Neuronal stem cell (in vitro differentiated cells): ENCODE data around the gene ENDOV.

Experiments
- DNase-seq: peaks from one replicate; pipeline ENCODE4 v3.0.0-alpha.2; 2013; ENCODE audit warnings: low spot score
- H2AFZ ChIP-seq: one replicate; pipeline ENCODE4 v1.6.1; 2013; ENCODE audit warnings: mild to moderate bottlenecking, low read length, inconsistent platforms
- H2AK5ac ChIP-seq: 2 replicates; pipeline ENCODE4 v1.6.1; 2013; ENCODE audit warnings: low read depth, mild to moderate bottlenecking, inconsistent platforms, low read length, moderate library complexity, mixed read lengths
- H2BK120ac ChIP-seq: 2 replicates; pipeline ENCODE4 v1.6.1; 2013; ENCODE audit warnings: low read depth, mild to moderate bottlenecking, inconsistent platforms, low read length, moderate library complexity, mixed read lengths
- H2BK12ac ChIP-seq: one replicate; pipeline ENCODE4 v1.6.1; 2013; ENCODE audit warnings: low read length, inconsistent platforms
- H2BK15ac ChIP-seq: 2 replicates; pipeline ENCODE4 v1.6.1; 2013; ENCODE audit warnings: mild to moderate bottlenecking, low read length, inconsistent platforms, mixed read lengths
- H2BK5ac ChIP-seq: one replicate; pipeline ENCODE4 v1.6.1; 2013; ENCODE audit warnings: inconsistent platforms, mild to moderate bottlenecking, low read length, moderate library complexity
- H3K14ac ChIP-seq: one replicate; pipeline ENCODE4 v1.6.1; 2013; ENCODE audit warnings: low read length, inconsistent platforms
- H3K18ac ChIP-seq: 2 replicates; pipeline ENCODE4 v1.6.1; 2013; ENCODE audit warnings: low read length, inconsistent platforms
- H3K23ac ChIP-seq: 2 replicates; pipeline ENCODE4 v1.6.1; 2013; ENCODE audit warnings: low read depth, mild to moderate bottlenecking, mixed read lengths, low read length, inconsistent platforms; ENCODE audit not compliant: poor library complexity
- H3K27ac ChIP-seq: replicated peaks from 3 replicates; pipeline ENCODE4 v1.5.1; 2013; ENCODE audit warnings: low read length, inconsistent platforms
- H3K27me3 ChIP-seq, 3 experiments: 2 replicates each; pipeline ENCODE4 v1.6.1; 2013; ENCODE audit warnings: low read length in 3 of 3, mild to moderate bottlenecking in 2 of 3, inconsistent platforms in 1 of 3, low read depth in 1 of 3, mixed read lengths in 1 of 3, moderate library complexity in 1 of 3; ENCODE audit not compliant: control insufficient read depth in 3 of 3, insufficient read depth in 3 of 3
- H3K36me3 ChIP-seq, 2 donors: replicated peaks in 1 of 2; 2 replicates each; pipeline ENCODE4 v1.6.1; 2013; ENCODE audit warnings: low read length in 2 of 2; ENCODE audit not compliant: control insufficient read depth in 2 of 2, insufficient read depth in 2 of 2
- H3K4ac ChIP-seq: 2 replicates; pipeline ENCODE4 v1.6.1; 2013; ENCODE audit warnings: inconsistent platforms, mild to moderate bottlenecking, low read length, moderate library complexity
- H3K4me1 ChIP-seq, 2 donors: 1 replicate in 1 of 2; 2 replicates in 1 of 2; pipeline ENCODE4 v1.6.1; 2013; ENCODE audit warnings: low read length in 2 of 2, low read depth in 1 of 2; ENCODE audit not compliant: control insufficient read depth in 2 of 2, insufficient read depth in 1 of 2
- H3K4me2 ChIP-seq: one replicate; pipeline ENCODE4 v1.6.1; 2013; ENCODE audit warnings: mild to moderate bottlenecking, low read length, inconsistent platforms; ENCODE audit not compliant: insufficient read depth, poor library complexity, severe bottlenecking
- H3K4me3 ChIP-seq, 2 donors: 2 replicates each; pipeline ENCODE4 v1.5.1; 2013; ENCODE audit warnings: low read length in 2 of 2, mild to moderate bottlenecking in 2 of 2, inconsistent platforms in 1 of 2, moderate library complexity in 1 of 2
- H3K79me1 ChIP-seq: one replicate; pipeline ENCODE4 v1.6.1; 2013; ENCODE audit warnings: low read depth, mild to moderate bottlenecking, inconsistent platforms, low read length, moderate library complexity
- H3K9ac ChIP-seq: one replicate; pipeline ENCODE4 v1.6.1; 2013; ENCODE audit warnings: mild to moderate bottlenecking, low read depth, low read length, inconsistent platforms; ENCODE audit not compliant: poor library complexity
- H3K9me3 ChIP-seq, 2 donors: replicated peaks in 1 of 2; 2 replicates each; pipeline versions ENCODE3 to v1.6.1; 2013; ENCODE audit warnings: low read length in 2 of 2, mild to moderate bottlenecking in 2 of 2, inconsistent platforms in 1 of 2, low read depth in 1 of 2, mixed read lengths in 1 of 2, moderate library complexity in 1 of 2; ENCODE audit not compliant: control insufficient read depth in 2 of 2, insufficient read depth in 1 of 2
- H4K8ac ChIP-seq: one replicate; pipeline ENCODE4 v1.6.1; 2013; ENCODE audit warnings: low read depth, mild to moderate bottlenecking, inconsistent platforms, low read length, moderate library complexity
- H4K91ac ChIP-seq: one replicate; pipeline ENCODE4 v1.6.1; 2013; ENCODE audit warnings: low read length, low read depth, mild to moderate bottlenecking, inconsistent platforms; ENCODE audit not compliant: poor library complexity
- WGBS, 2 donors: extraction: QIAGEN DNeasy Blood & Tissue Kit; methylation state at CpG; one replicate each; pipeline ENCODE4 v1.1.7; 2013; ENCODE audit warnings: missing lambda C conversion rate in 2 of 2, mixed read lengths in 1 of 2; ENCODE audit not compliant: insufficient read length in 2 of 2, insufficient replicate concordance in 1 of 2; ENCODE audit errors: extremely low coverage in 2 of 2; 5-methylcytosine and 5-hydroxymethylcytosine counted together

Gene ENDOV

DNA sequence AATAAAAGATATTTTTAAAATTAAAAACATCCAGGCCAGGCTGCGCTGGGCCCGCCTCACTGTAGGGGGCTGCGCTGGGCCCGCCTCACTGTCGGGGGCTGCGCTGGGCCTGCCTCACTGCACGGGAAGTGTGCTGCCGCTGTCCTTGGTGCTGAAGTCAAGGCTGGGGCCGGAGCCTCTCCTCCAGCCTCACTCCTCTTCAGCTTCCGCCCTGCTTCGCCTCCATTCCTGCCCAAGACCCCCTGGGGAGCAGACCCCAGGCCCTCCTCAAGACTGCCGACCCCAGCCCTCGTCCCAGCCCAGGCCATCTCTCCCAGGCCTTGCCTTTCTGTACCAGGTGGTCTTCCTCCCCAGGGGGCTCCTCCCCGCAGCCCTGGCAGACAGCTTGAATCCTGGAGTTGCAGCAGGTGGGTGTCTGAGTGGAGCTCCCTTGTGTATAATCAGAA lies 26.2 kb downstream of the ENDOV start:
- Histone ChIP-seq H2BK15ac (no peak overlapping the region), H3K9ac (no peak overlapping the region), H3K4me2 (no peak overlapping the region), H3K79me1 (no peaks in the 10 kb centered on the region), H3K9me3 (no peaks in the 10 kb centered on the region), H4K8ac (no peak overlapping the region), H2BK12ac (no peak overlapping the region), H2BK120ac (no peak overlapping the region), H3K18ac (no peak overlapping the region), H3K27ac (no peak overlapping the region), H3K36me3 (no peaks in the 10 kb centered on the region), H3K4me1 (peaks cover 4 to 6% of the 10 kb centered on the region in 2 donors), H3K4me3 (no peak overlapping the region), H4K91ac (no peak overlapping the region), H3K14ac (no peak overlapping the region), H2BK5ac (no peak overlapping the region), H3K4ac (no peak overlapping the region), H3K27me3 (peaks cover 0 to 30% (median 2%) of the 10 kb centered on the region in 3 experiments), H2AK5ac (no peak overlapping the region), H2AFZ (no peak overlapping the region), H3K23ac (no peak overlapping the region)
- peak; percentile 77 for DNase-seq
- no CpG with 5 or more reads among the region's 14 CpGs for WGBS, 2 donors

DNA sequence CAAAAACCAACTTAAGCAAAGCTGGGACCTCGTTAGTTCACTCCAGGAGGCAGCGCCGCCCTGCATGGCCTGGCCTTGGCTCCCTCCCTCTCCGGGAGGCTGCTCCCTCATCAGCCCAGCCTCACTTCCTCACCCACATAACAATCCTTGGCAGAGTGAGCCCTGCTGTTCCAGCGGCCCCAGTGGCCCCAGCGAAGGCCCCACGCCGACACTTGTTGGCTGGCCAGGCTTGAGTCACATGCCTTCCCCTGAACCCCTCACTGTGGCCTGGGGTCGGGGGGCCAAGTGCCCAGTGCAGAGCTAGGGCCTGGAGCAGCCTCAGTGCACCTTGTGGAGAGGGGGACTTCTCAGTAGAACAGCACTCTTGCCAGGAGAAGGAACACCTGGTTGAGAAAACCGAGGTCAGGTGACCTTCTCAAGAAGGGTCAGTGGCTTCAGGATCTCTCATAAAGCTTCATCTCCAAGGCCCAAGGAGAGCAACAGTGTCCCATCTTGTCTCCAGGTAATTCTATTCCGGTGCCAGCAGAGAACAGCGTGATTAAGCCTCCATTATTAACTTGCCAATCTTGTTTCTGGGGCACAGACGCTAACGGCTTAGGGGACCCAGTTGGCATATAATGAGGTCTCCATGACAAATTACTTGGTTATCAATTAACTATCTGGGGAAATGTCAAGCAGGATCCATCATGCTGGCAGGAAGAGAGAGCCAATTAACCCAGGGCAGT lies 26.8 kb downstream of the ENDOV start:
- Histone ChIP-seq H3K4ac (no peak overlapping the region), H3K23ac (no peak overlapping the region), H3K9ac (no peak overlapping the region), H3K14ac (no peak overlapping the region), H2AFZ (no peak overlapping the region), H3K18ac (peak overlapping the region; percentile 18), H3K9me3 (no peaks in the 10 kb centered on the region), H2BK15ac (no peak overlapping the region), H3K4me3 (no peak overlapping the region), H3K27ac (no peak overlapping the region), H3K79me1 (no peaks in the 10 kb centered on the region), H2AK5ac (no peak overlapping the region), H4K91ac (no peak overlapping the region), H3K36me3 (no peaks in the 10 kb centered on the region), H3K4me1 (peaks cover 4 to 6% of the 10 kb centered on the region in 2 donors), H3K4me2 (no peak overlapping the region), H2BK12ac (no peak overlapping the region), H2BK120ac (no peak overlapping the region), H4K8ac (no peak overlapping the region), H2BK5ac (no peak overlapping the region), H3K27me3 (peaks cover 0 to 33% (median 2%) of the 10 kb centered on the region in 3 experiments)
- no peak for DNase-seq
- no CpG with 5 or more reads among the region's 14 CpGs for WGBS, 2 donors

DNA sequence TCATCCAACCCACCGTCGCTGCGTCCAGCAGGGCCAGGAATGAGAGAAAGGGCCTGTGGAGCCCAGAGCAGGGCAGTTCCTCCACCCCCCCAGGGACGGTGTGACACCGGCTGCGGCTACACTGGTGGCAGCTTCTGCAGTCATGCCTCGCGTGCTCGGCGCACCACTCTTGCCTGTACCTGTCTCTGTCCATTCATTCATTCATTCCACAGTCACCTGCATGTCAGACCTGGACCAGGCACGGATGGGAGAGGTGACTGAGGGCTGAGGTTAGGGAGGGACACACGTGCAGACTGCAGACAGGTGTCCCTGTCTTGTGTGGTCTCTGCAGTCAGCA lies 27.3 kb downstream of the ENDOV start:
- no peak overlapping the region for H3K4ac ChIP-seq
- H2BK12ac ChIP-seq = no peak overlapping the region
- no peak overlapping the region for H3K27ac ChIP-seq
- H3K79me1 ChIP-seq = no peaks in the 10 kb centered on the region
- no peak overlapping the region for H2AFZ ChIP-seq
- H2BK15ac ChIP-seq = no peak overlapping the region
- H3K14ac ChIP-seq = no peak overlapping the region
- H3K4me1 ChIP-seq = peaks cover 4 to 6% of the 10 kb centered on the region in 2 donors
- H3K36me3 ChIP-seq = no peaks in the 10 kb centered on the region
- no peak overlapping the region for H2BK120ac ChIP-seq
- no peak overlapping the region for H3K4me3 ChIP-seq
- H3K27me3 ChIP-seq = peaks cover 0 to 31% (median 2%) of the 10 kb centered on the region in 3 experiments
- H2AK5ac ChIP-seq = no peak overlapping the region
- H2BK5ac ChIP-seq = no peak overlapping the region
- no peaks in the 10 kb centered on the region for H3K9me3 ChIP-seq
- WGBS, 2 donors = no CpG with 5 or more reads among the region's 12 CpGs
- peak overlapping the region; percentile 73 for H3K23ac ChIP-seq
- H4K91ac ChIP-seq = no peak overlapping the region
- no peak overlapping the region for H3K4me2 ChIP-seq
- no peak overlapping the region for H4K8ac ChIP-seq
- DNase-seq = no peak
- H3K18ac ChIP-seq = peak overlapping the region; percentile 18
- H3K9ac ChIP-seq = peak overlapping the region; percentile 21

DNA sequence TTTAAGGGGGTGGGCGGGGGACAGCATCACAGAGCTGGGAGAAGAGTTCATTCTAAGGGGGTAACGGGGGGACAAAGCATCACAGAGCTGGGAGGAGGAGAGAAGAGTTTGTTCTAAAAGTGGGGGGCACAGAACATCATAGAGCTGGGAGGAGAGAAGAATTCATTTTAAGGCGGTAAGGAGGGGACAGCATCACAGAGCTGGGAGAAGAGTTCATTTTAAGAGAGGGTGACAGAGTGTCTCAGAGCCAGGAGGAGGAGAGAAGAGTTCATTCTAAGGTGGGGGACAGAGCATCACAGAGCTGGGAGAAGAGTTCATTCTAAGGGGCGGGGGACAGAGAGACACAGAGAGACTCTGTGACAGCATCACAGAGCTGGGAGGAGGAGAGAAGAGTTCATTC lies 27.8 kb downstream of the ENDOV start:
- Histone ChIP-seq H2BK5ac (no peak overlapping the region), H4K91ac (no peak overlapping the region), H3K27ac (no peak overlapping the region), H3K4me3 (no peak overlapping the region), H2AK5ac (no peak overlapping the region), H3K4me1 (peaks cover 4 to 6% of the 10 kb centered on the region in 2 donors), H3K4ac (no peak overlapping the region), H3K9me3 (no peaks in the 10 kb centered on the region), H4K8ac (no peak overlapping the region), H2BK15ac (no peak overlapping the region), H3K36me3 (no peaks in the 10 kb centered on the region), H2BK120ac (no peak overlapping the region), H3K4me2 (no peak overlapping the region), H3K14ac (no peak overlapping the region), H3K27me3 (peaks cover 0 to 33% (median 2%) of the 10 kb centered on the region in 3 experiments), H2BK12ac (no peak overlapping the region), H3K79me1 (no peaks in the 10 kb centered on the region), H2AFZ (no peak overlapping the region), H3K9ac (no peak overlapping the region), H3K18ac (no peak overlapping the region), H3K23ac (no peak overlapping the region)
- no peak for DNase-seq
- no CpG with 5 or more reads among the region's 4 CpGs for WGBS, 2 donors
